GM18498 (cell line): ENCODE measurements around the gene MTCH1.

Experiments used
- ATAC-seq: cut with Tn5 transposase; IDR thresholded peaks from one replicate; pipeline ENCODE4 v1.9.1; 2021; ENCODE audit warnings: mild to moderate bottlenecking, moderate library complexity; ENCODE audit not compliant: unreplicated experiment

Gene MTCH1

DNA sequence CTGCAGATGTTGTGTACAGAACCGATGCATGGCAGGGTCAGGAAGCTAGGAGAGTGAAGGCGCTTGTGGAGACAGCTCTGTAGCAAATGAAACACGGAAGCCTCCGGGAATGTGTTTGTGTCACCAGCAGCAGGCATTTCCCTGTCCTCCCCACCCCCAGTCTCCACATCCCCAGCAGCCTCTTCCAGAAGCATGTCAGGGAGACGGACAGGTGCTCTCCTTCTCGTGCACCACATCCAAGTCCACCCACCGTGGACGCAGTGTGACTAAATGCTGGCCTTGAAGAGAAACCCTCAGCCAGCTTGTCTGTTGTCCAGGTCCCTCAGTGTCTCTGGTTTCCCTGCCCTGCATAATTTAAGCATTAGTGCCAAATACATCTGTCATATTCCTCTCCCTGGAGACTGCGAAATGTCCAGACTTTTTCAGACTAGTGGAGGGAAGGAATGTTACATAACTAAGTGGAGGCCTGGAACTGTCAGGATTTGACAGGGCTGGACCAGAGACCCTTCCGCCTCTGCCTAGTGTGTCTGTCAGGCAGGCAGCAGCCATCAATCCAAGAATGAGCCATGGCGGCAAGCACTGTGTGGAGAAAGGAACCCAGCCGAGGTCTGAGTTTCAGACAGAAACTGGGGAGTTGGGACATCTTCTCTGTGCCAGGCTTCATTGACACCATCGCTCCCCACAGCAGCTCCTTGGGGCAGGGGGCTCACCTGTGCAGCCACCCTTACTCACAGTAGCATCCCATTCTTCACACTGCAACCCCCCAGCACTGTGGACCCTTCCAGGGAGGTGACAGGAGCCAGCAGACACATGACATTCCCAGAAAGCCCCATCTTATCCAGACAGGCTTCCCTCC lies 58.1 kb downstream of the MTCH1 start:
- ATAC-seq = no peak

DNA sequence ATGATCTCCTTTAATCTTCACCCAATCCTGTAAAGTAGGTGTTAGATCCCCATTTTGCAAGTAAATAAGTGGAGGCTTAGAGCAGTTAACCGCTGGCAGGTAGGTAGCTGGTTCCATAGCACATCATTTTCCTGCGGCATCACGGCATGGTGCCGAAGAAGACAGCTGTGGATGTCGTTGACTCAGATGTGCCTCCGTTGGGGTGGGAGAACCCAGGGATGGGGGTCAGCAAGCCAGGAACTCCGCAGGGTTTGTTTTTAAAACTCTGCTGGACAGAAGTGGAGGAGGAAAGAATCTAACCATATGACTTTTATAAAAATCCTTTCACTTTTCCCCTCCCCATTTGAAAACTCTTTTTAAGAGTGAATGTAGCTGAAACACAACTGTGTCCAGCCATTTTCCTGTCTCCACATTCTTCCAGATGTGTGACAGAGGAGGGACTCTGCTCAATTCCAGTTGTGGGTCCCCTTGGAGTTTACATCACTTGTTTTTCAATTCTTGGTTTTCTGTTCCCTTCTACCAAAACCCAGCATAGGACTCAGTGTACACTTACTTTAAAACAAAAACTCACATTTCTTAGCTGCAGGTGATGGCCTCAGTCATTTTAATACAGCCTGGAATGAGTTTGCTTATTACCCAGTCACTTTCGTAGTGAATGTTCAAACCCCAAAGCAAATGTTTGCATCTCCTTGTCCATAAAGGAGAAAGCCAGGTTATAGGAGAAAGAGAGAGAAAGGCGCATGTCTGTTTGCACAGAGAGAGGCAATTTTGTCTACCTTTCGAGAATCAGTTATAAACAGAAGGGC lies 59.1 kb downstream of the MTCH1 start:
- ATAC-seq = no peak

DNA sequence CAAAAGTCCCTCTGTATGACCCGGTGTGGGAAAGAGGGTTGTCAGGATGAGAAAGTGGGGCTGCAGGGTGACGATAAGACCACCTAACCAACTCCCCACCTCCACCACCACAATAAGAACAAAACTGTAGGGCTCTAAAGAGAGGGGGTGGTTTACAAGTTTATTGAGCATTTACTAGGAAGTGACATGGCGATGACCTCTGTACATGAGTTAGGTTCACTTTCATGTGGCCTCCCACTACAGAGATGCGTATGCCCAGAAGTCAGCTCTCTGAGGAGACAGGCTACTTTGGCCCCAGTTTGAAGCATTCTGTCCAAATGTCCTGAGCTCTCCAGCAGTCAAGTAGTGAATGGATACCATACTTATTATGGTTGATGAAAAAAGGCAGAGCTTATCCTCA lies 60.2 kb downstream of the MTCH1 start:
- ATAC-seq = no peak

DNA sequence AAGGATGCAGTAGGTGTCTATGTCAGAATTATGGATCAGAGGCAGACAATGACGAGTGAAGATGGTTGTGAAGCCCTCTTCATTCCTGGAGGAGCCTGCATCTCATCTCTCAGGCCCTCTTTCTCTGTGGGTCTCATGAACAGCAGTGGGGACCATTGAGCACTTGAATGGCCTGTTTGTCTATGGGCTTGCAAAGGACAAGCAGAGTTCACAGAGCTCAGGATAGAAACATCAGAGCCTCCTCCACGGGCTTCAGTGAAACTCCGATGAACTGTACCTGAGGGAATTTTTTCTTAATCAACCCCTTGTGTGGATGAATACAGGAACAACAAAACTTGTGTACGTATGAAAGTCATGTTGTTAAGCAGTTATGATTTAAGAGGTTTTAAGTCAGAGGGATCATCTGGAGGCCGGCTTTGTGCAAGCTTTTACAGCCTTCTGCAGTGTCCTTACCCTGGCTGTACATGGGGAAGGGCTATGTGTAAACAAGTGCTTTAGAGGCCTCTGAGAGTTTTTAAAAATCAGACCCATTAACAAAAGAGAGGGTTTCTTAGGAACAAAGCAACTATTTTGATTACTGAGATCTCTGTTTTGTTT lies 61.1 kb downstream of the MTCH1 start:
- ATAC-seq = no peak

DNA sequence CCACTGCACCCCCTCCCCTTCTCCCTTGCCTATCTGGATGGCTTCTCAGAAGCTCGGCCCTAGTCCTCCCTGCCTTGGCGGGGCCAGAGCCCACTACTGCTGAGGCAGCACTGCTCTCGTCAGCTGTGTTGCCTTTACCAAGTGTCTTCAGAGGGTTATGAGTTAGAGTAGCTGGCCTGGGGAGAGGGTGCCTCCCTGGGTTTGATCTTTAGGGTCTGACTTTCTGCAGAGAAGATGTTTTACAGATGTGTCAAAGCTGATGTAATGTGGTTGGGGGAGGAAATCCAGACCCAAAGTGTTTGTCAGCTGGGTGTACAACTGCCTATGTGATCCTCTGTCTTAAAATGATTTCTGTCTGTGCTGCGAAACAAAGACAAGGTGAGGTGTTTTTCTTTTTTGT lies 61.9 kb downstream of the MTCH1 start:
- ATAC-seq = no peak

DNA sequence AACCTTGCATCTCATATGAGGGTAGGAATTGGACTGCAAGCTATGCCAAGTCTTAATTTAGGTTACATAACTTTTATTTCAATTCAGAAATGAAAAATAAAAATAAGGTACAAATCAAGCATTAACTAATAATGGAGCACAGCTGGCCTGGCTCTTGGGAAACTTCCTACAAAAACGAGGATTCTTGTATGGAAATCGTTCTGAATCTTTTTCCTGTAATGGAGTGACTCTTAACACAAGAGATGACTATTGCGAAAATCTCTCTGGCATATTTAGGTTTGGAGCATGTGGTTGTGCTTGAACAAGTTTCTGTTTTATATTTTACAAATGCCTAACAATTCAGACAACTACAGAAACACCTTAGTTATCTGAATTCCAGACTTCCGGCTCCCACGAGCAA lies 65.5 kb downstream of the MTCH1 start:
- no peak for ATAC-seq

DNA sequence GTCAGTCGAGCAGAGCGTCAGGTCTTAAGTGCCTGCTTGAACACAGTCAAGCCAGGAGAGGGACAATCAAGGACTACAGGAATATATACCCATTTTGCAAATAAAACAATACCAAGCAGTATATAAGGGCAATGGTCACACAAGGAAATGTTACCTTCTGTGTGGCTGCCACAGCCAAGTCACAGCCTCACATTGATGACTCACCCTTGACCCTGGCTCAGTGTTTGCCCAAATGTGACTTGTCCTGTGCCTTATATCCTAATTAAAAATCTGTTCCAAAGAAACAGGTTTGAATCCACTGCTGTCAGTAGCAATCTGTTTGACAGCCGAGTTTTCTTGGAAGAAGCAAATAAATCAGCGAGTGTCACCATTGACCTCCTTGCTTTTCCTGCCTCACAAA lies 65.9 kb downstream of the MTCH1 start:
- no peak for ATAC-seq
